ENCODE results near the gene PISD. TPM values are rescaled to one million over a fixed set of nuclear protein-coding genes. Genes with fewer than 3 reads are reported as not detected.

The PISD gene
- total RNA-seq, 1 experiment from 2014 or later = 36.0 TPM

- no peak overlapping the region for H3K4me3 ChIP-seq (ENCODE audit: low read length)
- ChIA-PET CTCF (no interaction called here), POLR2A (ENCODE audit: unreplicated experiment) (no interaction called here)
- DNase-seq = no peak
- H3K36me3 ChIP-seq (ENCODE audit: low read depth, low read length) = no peaks in the 10 kb centered on the region
- ATAC-seq = no peak
- H3K9me3 ChIP-seq (ENCODE audit: low read length) = no peaks in the 10 kb centered on the region
- H3K4me1 ChIP-seq (ENCODE audit: insufficient read depth, low read length) = no peaks in the 10 kb centered on the region
- no peaks in the 10 kb centered on the region for H4K20me1 ChIP-seq (ENCODE audit: low read length)
- BruUV-seq (replicated peaks) = no TSS peak
- TF ChIP-seq CTCF (conservative IDR thresholded peaks at IDR 0.05; ENCODE audit: low read depth, low read length) (no peak), EZH2 (IDR thresholded peaks at IDR 0.05; ENCODE audit: low read length, unreplicated experiment) (no peak), EZH2phosphoT487 (IDR thresholded peaks at IDR 0.05; ENCODE audit: borderline replicate concordance, low read length) (no peak)
- H3K4me2 ChIP-seq (ENCODE audit: low read length) = no peak overlapping the region
- H3K9ac ChIP-seq (ENCODE audit: low read length) = no peak overlapping the region
- no peaks in the 10 kb centered on the region for H3K79me2 ChIP-seq (ENCODE audit: low read length)
- no peak overlapping the region for H2AFZ ChIP-seq (ENCODE audit: low read length)
- H3K9me2 ChIP-seq (replicated peaks; ENCODE audit: low read length) = no peaks in the 10 kb centered on the region
- no peaks in the 10 kb centered on the region for H3K27me3 ChIP-seq (ENCODE audit: low read length)
- H3F3A ChIP-seq (ENCODE audit: low read length, unreplicated experiment) = no peaks in the 10 kb centered on the region
- no peak overlapping the region for H3K27ac ChIP-seq (ENCODE audit: low read length)
- intact Hi-C loops (cut with micrococcal nuclease) = no loop called here
Measured at GRCh38 chr22:31612891-31613285, 49.1 kb downstream of the PISD start.

- ATAC-seq = no peak
- POLR2A ChIA-PET (ENCODE audit: unreplicated experiment) = no interaction called here
- intact Hi-C loops (cut with micrococcal nuclease) = no loop called here
- no peak overlapping the region for H2AFZ ChIP-seq (ENCODE audit: low read length)
- H3K4me2 ChIP-seq (ENCODE audit: low read length) = no peak overlapping the region
- no peak overlapping the region for H3K27ac ChIP-seq (ENCODE audit: low read length)
- H3K36me3 ChIP-seq (ENCODE audit: low read depth, low read length) = no peaks in the 10 kb centered on the region
- TF ChIP-seq EZH2 (IDR thresholded peaks at IDR 0.05; ENCODE audit: low read length, unreplicated experiment) (no peak), CTCF (conservative IDR thresholded peaks at IDR 0.05; ENCODE audit: low read depth, low read length) (no peak), EZH2phosphoT487 (IDR thresholded peaks at IDR 0.05; ENCODE audit: borderline replicate concordance, low read length) (no peak)
- H3K4me3 ChIP-seq (ENCODE audit: low read length) = no peak overlapping the region
- H3K79me2 ChIP-seq (ENCODE audit: low read length) = no peaks in the 10 kb centered on the region
- no TSS peak for BruUV-seq (replicated peaks)
- H3K4me1 ChIP-seq (ENCODE audit: insufficient read depth, low read length) = no peaks in the 10 kb centered on the region
- no peaks in the 10 kb centered on the region for H3K27me3 ChIP-seq (ENCODE audit: low read length)
- CTCF ChIA-PET = no interaction called here
- no peak overlapping the region for H3K9ac ChIP-seq (ENCODE audit: low read length)
- H3F3A ChIP-seq (ENCODE audit: low read length, unreplicated experiment) = no peaks in the 10 kb centered on the region
- H3K9me3 ChIP-seq (ENCODE audit: low read length) = no peaks in the 10 kb centered on the region
- no peaks in the 10 kb centered on the region for H3K9me2 ChIP-seq (replicated peaks; ENCODE audit: low read length)
- H4K20me1 ChIP-seq (ENCODE audit: low read length) = no peaks in the 10 kb centered on the region
- no peak for DNase-seq
Measured at GRCh38 chr22:31611061-31611760, 50.8 kb downstream of the PISD start.

- ATAC-seq = no peak
- H4K20me1 ChIP-seq (ENCODE audit: low read length) = no peaks in the 10 kb centered on the region
- no peaks in the 10 kb centered on the region for H3F3A ChIP-seq (ENCODE audit: low read length, unreplicated experiment)
- intact Hi-C loops (cut with micrococcal nuclease) = no loop called here
- H2AFZ ChIP-seq (ENCODE audit: low read length) = no peak overlapping the region
- no TSS peak for BruUV-seq (replicated peaks)
- no peaks in the 10 kb centered on the region for H3K4me1 ChIP-seq (ENCODE audit: insufficient read depth, low read length)
- no peak for DNase-seq
- no peaks in the 10 kb centered on the region for H3K9me3 ChIP-seq (ENCODE audit: low read length)
- no peaks in the 10 kb centered on the region for H3K27me3 ChIP-seq (ENCODE audit: low read length)
- ChIA-PET CTCF (no interaction called here), POLR2A (ENCODE audit: unreplicated experiment) (no interaction called here)
- no peaks in the 10 kb centered on the region for H3K36me3 ChIP-seq (ENCODE audit: low read depth, low read length)
- no peak overlapping the region for H3K27ac ChIP-seq (ENCODE audit: low read length)
- no peaks in the 10 kb centered on the region for H3K79me2 ChIP-seq (ENCODE audit: low read length)
- no peaks in the 10 kb centered on the region for H3K9me2 ChIP-seq (replicated peaks; ENCODE audit: low read length)
- no peak for TF ChIP-seq CTCF (conservative IDR thresholded peaks at IDR 0.05; ENCODE audit: low read depth, low read length)
- no peak for TF ChIP-seq EZH2 (IDR thresholded peaks at IDR 0.05; ENCODE audit: low read length, unreplicated experiment)
- no peak for TF ChIP-seq EZH2phosphoT487 (IDR thresholded peaks at IDR 0.05; ENCODE audit: borderline replicate concordance, low read length)
- H3K4me2 ChIP-seq (ENCODE audit: low read length) = no peak overlapping the region
- no peak overlapping the region for H3K4me3 ChIP-seq (ENCODE audit: low read length)
- H3K9ac ChIP-seq (ENCODE audit: low read length) = no peak overlapping the region
Measured at GRCh38 chr22:31610611-31611010, 51.4 kb downstream of the PISD start.
